Measurements from ENCODE around the gene INSL3.
"Not testable (repeated sequence)": the region's sequence is repeated elsewhere in the genome, so short reads cannot be mapped to it uniquely, and the experiment has no call there.

INSL3 gene

DNA sequence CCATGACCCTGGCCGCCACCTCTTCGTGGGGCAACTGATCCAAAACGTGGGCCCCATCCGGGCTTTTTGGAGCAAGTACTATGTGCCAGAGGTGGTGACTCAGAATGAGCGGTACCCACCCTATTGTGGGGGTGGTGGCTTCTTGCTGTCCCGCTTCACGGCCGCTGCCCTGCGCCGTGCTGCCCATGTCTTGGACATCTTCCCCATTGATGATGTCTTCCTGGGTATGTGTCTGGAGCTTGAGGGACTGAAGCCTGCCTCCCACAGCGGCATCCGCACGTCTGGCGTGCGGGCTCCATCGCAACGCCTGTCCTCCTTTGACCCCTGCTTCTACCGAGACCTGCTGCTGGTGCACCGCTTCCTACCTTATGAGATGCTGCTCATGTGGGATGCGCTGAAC lies 9.6 kb downstream of the INSL3 start:
- no peak for DNase-seq

DNA sequence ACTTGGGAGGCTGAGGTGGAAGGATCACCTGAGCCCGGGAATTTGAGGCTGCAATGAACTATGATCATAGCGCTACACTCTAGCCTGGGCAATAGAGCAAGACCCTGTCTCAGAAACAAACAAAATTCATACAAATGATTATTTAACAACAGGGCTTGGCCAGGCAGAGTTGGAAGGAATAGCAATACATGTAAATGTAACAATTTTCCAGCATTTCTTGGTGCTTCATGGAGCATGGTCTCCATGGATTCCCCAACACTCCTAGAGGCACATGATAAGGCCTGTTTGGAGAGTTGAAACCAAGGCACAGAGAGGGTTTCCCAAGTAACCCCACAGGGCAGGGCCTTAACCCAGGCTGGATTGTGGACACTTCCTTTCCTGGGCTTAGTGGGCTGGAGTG lies 10.2 kb downstream of the INSL3 start:
- DNase-seq, result no peak

DNA sequence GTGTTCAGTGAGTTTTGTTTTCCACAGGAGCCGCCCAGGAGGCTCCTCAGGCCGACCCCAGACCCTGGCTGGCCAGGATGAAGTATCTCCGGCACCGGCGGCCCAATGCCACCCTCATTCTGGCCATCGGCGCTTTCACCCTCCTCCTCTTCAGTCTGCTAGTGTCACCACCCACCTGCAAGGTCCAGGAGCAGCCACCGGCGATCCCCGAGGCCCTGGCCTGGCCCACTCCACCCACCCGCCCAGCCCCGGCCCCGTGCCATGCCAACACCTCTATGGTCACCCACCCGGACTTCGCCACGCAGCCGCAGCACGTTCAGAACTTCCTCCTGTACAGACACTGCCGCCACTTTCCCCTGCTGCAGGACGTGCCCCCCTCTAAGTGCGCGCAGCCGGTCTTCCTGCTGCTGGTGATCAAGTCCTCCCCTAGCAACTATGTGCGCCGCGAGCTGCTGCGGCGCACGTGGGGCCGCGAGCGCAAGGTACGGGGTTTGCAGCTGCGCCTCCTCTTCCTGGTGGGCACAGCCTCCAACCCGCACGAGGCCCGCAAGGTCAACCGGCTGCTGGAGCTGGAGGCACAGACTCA lies 13.5 kb downstream of the INSL3 start:
- no peak for DNase-seq

DNA sequence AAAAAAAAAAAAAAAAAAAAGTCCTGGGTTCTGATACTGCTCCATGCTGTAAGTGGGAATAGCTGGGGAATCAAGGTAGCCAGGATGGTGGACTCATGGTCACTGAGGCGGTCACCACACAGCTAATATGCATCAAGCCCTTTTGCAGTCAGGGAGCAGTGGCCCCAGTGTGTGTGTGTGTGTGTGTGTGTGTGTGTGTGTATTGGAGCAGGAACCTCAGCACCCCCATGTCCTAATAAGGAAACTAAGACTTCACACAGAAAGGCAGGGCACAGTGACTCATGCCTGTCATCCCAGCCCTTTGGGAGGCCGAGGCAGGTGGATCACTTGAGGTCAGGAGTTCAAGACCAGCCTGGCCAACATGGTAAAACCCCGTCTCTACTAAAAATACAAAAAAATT lies 14.4 kb downstream of the INSL3 start:
- DNase-seq, result peak; percentile 34

DNA sequence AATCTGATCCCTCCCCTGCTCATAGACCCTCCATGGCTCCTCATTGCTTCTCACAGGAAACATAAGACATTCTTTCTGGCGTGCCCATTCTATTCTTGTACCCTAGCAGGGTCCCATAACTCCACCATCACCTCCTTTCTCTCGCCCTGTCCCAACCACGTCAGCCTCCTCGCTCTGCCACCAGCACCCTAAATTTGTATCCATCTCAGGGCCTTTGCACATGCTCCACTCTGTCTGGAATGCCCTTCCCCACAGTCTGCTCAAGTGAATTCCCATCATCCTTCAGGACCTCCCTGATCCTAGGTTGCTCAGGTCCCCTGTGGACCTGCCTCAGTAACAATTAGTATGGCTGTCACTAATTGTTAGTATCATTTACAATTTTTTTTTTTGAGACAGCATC lies 15.9 kb downstream of the INSL3 start:
- no peak for DNase-seq

DNA sequence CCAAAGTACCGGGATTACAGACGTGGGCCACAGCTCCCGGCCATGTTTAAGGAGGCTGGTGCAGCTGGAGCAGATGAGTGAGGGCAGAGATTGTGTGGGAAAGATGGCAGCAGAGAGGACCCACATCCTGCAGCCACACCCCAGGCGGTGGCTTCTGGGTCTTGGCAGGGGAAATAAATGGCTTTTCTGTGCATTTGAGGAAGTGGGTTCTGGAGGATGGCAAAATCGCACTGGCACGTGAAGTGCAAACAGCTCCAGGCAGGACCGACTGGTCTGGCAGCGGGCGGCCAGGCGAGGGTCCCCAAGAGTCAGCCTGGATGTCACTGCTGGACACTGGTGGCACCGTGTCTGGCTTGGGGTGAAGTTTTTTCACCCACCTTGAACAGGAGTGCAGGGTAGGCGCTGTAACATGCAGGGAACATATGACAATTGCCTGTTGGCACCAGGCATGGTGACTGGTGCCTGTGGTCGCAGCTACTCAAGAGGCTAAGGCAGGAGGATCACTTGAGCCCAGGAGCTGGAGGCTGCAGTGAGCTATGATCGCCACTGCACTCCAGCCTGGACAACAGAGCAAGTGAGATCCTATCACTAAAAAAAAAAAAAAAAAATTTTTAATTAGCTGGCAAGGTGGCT lies 17.9 kb downstream of the INSL3 start:
- peak; percentile 42 for DNase-seq

DNA sequence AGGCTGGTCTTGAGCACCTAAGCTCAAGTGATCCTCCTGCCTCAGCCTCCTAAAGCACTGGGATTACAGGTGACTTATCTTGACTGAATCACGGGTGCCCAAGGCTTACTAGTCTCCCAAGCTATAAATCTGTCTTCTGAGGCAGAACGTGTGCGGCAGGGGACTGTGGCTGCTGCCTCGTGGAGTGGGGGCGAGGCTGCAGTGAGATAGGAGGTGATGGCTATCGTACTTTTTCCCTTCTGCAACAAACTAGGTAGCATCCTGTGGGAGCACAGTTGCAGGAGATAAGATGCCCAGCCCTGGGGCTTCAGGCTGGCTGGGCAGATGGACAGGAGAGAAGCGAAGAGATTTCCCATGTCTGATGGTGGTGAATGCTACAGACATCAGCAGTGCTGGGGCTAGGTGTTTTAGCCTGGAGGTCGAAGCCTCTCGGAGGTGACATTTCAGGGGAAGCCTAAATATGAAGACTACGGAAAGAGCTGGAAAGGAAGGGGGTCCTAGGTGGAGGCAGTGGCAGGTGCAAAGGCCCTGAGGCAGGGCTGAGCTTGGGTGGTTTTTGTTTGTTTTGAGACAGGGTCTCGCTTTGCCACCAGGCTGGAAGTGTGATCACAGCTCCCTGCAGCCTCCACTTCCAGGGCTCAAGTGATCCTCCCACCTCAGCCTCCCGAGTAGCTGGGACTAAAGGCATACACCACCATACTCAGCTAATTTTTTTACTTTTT lies 19.0 kb downstream of the INSL3 start:
- no peak for DNase-seq

DNA sequence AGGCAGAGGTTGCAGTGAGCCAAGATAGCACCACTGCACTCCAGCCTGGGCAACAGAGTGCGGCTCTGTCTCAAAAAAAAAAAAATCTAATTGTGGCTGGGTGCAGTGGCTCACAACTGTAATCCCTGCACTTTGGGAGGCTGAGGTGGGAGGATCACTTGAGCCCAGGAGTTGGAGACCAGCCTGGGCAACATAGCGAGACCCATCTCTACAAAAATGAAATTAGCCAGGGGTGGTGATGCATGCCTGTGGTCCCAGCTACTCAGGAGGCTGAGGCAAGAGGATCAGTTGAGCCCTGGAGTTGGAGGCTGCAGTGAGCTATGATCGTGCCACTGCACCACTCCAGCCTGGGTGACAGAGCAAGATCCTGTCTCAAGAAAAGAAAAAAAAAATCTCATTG lies 22.7 kb downstream of the INSL3 start:
- not testable (repeated sequence) for DNase-seq

DNA sequence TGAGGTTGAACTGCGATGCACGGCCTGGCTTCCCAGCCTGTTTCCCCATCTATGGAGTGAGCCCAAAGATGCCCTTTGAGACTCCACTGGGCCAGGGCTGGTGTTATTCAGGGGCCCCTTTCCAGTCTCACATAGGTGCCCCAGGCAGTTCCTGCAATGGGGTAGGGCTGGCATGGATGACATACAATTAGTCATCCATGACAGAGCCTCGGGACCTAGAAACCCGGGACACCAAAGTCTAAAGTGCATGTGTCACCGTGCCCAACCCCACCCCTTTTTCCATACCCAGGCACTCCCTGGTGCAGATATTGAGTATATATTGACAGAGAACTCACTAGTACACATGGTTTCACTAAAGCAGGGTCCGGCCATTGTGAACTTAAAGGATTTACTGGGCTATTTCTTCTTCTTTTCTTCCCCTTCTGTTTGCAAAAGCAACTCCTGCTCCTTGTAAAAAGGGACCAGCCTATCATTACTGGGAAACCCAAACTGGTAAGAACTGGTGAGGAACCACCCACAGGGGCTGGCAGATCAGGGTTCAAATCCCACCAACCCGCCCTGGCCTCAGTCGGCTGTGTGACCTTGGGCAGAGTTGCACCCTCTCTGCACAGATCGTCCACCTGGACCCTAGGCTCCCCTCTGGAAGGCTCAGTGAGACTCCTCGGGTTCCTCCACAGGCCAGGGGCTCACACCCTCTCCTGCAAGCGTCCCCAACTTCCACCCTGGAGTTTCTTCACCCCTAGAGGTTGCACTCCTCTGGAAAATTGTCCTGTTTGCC lies 23.7 kb downstream of the INSL3 start:
- peak; percentile 48 for DNase-seq

DNA sequence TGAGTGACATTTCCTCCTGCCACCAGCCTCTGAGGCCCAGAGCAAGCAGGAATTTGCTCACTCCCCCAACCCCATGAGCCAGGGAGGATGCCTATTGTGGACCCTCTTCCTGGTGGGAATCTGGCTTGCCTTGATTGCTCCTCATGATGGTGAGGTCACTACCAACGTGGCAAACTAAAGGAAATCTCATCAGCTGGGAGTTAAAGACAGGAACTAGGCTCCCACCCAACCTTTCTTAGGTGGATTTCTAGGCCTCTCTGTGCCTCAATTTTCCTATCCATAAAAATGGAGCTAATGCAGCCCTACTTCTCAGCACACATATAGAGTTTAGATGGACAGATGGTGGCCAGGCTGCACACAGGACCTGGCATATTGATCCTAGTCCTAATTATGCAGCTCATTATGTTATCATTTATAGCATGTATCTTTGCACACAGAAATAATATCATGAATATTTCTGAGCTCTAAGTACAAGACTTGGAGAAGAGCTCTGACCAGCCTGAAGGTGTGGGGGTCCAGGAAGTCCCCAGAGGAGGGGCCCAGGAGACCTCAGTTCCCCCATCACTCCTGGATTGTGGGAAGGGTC lies 24.4 kb downstream of the INSL3 start:
- DNase-seq, result no peak

DNA sequence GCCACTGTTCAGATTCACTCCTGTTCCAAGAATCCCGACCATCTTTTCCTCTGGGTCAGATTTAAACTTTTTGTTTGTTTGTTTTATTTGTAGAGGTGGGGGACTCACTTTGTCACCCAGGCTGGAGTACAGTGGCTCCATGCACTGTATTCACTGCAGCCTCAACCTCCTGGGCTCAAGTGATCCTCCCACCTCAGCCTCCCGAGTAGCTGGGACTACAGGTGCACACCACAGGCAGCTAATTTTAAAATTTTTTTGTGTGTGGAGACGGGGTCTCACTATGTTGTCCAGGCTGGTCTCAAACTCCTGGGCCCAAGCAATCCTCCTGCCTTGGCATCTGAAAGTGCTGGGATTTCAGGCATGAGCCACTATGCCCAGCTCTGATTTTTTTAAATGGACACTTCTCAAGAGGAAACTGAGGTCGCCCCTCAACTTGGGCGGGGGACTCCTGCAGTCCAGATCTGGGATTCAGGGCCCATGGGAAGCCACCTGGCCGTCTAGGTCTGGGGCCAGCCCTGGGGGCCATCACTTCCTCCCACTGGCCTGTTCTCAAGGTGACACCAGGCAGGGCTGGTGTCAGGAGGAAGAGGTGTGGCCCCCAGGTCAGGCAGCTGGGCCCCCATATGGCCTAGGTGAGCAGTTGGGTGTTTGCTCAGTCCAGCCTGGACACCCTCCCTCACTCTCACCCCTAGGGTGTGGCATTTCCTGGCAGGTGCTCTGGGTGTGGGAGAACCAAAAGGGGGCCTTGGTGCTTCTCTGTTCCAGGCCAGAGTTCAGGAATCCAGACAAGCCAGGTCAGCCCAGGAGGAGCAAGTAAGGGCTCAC lies 25.1 kb downstream of the INSL3 start:
- no peak for DNase-seq

DNA sequence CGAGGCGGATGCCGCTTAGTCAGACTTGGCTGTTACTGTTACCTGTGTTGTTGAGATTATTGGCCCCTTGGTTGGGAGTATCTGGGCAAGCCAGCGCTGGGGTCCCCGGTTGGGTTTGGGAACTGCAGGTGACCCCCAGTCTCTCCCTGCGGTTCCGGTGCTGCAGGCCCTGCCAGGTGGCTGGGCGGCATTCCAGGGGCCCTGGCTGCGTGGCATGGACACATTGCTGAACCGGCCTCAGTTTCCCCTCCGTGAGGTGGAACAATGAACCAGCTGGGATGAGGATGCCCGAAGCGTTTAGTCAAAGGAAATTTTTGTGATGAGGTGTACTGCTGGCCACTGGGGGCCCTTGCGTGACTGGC lies 25.8 kb downstream of the INSL3 start:
- DNase-seq, result no peak

DNA sequence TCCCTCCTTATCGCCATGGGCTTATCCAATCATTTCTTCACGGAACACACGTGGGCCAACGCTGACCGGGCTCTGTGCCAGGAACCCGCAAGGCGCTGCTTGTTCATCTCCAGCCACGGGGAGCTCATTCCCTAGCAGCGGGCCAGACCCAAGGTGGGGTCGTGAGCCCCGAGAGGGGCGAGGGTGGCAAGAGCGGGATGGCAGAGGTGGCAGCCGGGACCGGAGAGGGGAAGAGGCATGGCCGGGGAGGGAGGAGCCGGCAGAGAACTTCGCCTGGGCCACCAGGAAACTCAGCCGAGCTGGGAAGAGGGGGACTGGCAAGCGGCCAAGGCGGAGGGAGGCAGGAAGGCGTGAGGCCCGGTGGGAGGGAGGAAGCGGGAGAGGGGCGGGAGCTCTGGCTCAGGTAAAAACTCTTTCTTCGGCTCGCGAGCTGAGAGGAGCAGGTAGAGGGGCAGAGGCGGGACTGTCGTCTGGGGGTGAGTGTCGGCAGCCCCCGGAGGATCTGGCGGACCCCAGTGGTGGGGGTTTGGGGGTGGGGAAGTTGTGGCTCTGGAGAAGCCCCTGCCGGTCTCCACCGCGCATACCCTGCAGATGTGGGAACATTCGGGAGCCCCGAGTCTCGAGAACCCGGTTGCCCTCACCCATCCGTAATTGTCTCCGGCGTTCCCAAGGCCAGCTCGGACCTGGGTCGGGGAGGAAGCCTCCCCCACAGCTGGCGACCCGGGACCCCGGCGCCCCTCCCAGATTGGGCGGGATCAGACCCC lies 26.4 kb downstream of the INSL3 start, which contains the start of gene B3GNT3:
Gene B3GNT3 (plus strand): TSS at position 408 of the 764 bp plus-strand sequence. CDS start 12,670 bp downstream, outside the sequence.
- DNase-seq, result no peak

DNA sequence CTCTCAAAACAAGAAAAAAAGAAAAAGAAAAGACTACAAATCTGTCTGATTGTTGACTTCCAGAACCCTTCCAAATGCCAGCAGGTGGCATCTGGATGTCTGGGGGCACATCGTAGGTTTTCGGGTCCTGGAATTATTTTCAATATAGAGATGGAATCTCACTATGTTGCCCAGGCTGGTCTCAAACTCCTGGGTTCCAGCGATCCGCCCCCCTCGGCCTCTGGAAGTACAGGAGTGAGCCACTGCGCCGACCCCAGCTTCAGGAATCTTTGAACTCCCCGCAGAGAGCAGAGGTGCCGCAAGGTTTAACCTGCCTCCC lies 26.9 kb downstream of the INSL3 start:
- no peak for DNase-seq

DNA sequence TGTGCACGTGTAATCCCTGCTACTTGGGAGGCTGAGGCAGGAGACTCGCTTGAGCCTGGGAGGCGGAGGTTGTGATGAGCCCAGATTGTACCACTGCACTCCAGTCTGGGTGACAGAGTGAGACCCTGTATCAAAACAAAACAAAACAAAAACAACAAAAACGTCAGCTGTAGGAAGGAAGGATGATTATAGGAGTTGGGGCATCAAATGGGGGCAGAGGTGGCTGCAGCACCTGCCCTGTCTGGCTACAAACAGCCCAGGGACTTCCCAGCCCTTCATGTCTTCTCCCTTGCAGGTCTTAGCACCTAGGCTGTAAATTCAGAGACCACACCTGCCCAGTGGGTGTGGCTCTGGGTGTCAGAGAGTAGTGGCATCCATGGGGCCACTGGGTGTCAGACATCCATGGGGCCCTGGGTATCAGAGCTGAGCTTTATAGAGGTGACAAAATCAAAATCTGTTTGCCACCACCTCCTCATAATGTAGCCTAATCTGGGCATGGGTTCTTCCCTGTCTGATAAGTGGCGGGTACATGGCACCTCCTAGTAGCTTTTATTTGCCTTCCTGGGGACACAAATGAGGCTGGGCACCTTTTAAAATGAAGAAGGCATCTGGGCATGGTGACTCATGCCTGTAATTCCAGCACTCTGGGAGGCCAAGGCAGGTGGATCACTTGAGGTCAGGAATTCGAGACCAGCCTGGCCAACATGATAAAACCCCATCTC lies 31.1 kb downstream of the INSL3 start:
- no peak for DNase-seq

DNA sequence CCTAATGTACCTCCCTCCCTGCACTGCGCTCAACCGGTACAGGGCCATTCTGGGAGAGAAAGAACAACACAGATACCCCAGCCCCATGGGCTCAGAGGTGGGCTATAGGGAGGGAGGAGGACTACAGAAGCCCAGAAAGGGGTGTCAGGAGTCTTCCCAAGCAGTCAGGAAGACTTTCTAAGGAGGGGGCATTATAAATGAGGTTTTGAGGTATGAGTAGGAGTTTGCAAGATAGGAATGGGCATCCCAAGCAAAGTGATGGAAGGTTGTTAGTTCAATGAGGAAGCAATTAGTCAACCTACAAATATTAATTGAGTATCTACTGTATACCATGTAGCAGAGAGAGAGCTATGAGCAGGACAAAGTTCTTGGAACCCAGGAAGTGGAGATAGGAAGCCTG lies 32.7 kb downstream of the INSL3 start:
- DNase-seq, result no peak

DNA sequence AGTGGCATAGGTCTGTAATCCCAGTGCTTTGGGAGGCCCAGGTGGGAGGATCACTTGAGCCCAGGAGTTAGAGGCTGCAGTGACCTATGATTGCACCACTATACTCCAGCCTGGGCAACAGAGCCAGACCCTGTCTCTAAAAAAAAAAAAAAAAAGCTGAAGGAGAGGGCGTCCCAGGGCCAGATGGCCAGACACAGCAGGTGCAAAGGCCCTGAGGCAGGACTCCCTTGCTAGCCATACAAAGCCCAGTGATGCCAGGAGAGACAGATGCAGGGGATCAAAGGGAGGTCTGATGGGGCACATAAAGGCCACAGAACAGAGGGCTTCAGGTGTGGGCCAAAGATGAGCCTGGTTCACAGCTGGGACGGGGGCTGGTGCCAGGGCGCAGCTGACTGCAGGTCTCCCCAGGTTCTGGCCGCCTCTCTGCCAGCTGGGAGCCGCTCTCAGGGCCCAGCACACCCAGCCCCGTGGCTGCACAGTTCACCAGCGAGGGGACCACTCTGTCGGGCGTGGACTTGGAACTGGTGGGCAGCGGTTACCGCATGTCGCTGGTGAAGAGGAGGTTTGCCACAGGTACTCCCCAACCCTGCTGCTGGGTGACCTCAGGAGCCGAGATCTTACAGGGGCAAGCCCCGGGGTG lies 33.9 kb downstream of the INSL3 start:
- no peak for DNase-seq

DNA sequence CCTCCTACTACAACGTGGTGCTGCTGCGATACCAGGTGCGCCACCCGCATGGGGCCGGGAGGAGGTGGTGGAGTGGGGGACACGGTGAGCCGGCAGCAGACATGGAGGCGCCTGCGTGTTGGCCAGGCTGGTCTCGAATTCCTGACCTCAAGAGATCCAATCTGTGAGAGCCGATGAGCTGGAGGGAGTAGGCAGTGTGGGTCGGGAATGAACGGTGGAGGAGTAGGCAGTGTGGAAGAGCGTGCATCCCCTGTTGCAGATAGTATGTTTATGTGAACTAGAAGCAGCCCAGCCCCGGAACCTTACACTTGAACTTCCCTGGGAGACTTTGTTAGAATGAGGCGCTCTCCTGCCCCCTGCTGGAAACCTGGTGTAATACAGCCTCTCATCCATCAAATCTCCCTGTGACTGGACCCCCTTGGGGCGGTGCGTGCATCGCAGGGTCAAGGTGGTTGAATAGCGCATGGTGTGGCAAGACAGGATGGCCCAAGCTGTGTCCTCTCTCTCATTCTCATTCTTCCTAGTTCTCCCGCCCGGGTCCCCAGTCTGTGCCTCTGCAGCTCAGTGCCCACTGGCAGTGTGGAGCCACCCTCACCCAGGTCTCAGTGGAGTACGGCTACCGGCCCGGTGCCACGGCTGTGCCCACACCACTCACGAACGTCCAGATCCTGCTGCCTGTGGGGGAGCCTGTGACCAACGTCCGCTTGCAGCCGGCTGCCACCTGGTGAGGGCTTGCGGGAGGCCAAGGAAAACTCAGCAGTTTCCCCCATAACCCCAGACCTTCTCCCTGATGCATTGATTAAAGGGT lies 36.9 kb downstream of the INSL3 start:
- DNase-seq, result peak; percentile 76

DNA sequence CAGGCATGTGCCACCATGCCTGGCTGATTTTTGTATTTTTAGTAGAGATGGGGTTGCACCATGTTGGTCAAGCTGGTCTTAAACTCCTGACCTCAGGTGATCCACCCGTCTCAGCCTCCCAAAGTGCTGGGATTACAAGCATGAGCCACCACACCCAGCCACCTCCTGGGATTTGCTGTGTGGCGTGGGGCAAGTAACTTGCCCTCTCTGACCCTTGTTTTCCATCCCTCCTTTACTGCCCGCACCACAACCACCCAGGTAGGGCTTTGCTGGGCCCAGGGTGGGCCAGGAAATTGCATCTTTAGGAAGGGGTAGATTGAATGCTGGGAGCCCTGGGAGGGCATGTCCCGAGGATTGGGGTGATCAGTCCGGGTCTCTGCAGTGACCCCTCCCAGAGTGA lies 37.6 kb downstream of the INSL3 start:
- DNase-seq, result not testable (repeated sequence)

DNA sequence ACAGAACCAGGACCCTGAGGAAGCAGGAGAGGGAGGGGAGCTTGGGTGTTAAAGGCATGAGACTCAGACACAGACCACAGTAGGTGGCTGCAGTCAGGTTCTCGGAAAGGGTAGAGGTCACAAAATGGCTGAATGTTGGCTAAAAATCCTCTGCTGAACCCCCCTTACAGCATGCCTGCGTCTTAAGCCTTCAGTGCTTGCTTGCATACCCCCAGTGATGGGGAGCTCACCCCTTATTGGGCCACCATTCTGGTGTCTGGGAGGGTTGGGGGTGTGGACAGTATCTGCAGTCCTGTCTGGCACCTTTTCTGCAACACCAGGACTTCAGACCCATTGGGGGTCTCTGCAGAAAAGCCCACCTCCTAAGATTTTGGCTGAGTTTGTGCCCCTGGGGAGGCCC lies 40.5 kb downstream of the INSL3 start:
- no peak for DNase-seq
